ENCODE measurements around the gene ANK2. TPM values are rescaled to one million over a fixed set of nuclear protein-coding genes. Genes with fewer than 3 reads are reported as not detected.

ANK2 gene
- total and polyA plus RNA-seq, 4 donors, result 0.32 to 2.2 (median 1.0) TPM

DNA sequence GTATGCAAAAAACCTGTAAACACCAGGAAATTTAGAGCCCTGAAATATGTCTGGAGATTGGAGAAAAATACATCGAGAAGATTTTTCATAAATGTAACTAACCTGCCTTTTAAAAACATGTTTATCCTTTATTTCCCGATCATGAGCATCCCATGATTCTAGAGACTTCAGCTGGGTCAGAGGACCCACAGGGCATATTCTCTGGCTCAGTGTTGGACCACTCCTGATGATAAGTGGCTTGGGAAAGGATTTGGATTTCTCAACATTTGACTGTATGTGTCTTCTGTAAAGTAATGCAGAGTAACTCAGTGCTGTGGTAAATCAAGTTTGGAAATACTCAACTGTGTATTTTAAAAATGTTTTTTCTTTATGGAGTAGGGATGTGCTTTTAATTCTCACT is 40.0 kb upstream of the ANK2 start:
- DNase-seq (ENCODE audit: low spot score), result no peak
- Histone ChIP-seq H3K9me3 (ENCODE audit: control insufficient read depth in 4 of 4, low read length in 3 of 4) (no peaks in the 10 kb centered on the region), H3K27ac (ENCODE audit: low read depth in 1 of 2, low read length in 2 of 2) (no peak overlapping the region), H3K27me3 (ENCODE audit: control insufficient read depth in 4 of 4, insufficient read depth in 4 of 4, low read length in 3 of 4) (no peaks in the 10 kb centered on the region), H3K36me3 (ENCODE audit: control insufficient read depth in 4 of 4, insufficient read depth in 3 of 4, low read depth in 1 of 4, low read length in 3 of 4) (no peaks in the 10 kb centered on the region), H3K4me3 (ENCODE audit: low read depth in 1 of 3, low read length in 3 of 3) (no peak overlapping the region), H3K9ac (ENCODE audit: low read depth in 1 of 2, low read length in 2 of 2) (no peak overlapping the region), H3K4me1 (ENCODE audit: control insufficient read depth in 4 of 4, insufficient read depth in 4 of 4, low read length in 3 of 4) (no peaks in the 10 kb centered on the region)
- TF ChIP-seq, protein P1, sequence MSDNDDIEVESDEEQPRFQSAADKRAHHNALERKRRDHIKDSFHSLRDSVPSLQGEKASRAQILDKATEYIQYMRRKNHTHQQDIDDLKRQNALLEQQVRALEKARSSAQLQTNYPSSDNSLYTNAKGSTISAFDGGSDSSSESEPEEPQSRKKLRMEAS (IDR thresholded peaks at IDR 0.05), result no peak
- TF ChIP-seq, protein P2, sequence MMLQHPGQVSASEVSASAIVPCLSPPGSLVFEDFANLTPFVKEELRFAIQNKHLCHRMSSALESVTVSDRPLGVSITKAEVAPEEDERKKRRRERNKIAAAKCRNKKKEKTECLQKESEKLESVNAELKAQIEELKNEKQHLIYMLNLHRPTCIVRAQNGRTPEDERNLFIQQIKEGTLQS (IDR thresholded peaks at IDR 0.05), result no peak
- TF ChIP-seq FOXA2 (IDR thresholded peaks at IDR 0.05), result no peak
- TF ChIP-seq, protein P3, sequence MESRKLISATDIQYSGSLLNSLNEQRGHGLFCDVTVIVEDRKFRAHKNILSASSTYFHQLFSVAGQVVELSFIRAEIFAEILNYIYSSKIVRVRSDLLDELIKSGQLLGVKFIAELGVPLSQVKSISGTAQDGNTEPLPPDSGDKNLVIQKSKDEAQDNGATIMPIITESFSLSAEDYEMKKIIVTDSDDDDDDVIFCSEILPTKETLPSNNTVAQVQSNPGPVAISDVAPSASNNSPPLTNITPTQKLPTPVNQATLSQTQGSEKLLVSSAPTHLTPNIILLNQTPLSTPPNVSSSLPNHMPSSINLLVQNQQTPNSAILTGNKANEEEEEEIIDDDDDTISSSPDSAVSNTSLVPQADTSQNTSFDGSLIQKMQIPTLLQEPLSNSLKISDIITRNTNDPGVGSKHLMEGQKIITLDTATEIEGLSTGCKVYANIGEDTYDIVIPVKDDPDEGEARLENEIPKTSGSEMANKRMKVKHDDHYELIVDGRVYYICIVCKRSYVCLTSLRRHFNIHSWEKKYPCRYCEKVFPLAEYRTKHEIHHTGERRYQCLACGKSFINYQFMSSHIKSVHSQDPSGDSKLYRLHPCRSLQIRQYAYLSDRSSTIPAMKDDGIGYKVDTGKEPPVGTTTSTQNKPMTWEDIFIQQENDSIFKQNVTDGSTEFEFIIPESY (IDR thresholded peaks at IDR 0.05), result no peak
- no peak for TF ChIP-seq HNF4A (conservative IDR thresholded peaks at IDR 0.05)
- TF ChIP-seq JUND (IDR thresholded peaks at IDR 0.05), result no peak
- TF ChIP-seq HNF4G (IDR thresholded peaks at IDR 0.05), result no peak
- TF ChIP-seq, protein P4, sequence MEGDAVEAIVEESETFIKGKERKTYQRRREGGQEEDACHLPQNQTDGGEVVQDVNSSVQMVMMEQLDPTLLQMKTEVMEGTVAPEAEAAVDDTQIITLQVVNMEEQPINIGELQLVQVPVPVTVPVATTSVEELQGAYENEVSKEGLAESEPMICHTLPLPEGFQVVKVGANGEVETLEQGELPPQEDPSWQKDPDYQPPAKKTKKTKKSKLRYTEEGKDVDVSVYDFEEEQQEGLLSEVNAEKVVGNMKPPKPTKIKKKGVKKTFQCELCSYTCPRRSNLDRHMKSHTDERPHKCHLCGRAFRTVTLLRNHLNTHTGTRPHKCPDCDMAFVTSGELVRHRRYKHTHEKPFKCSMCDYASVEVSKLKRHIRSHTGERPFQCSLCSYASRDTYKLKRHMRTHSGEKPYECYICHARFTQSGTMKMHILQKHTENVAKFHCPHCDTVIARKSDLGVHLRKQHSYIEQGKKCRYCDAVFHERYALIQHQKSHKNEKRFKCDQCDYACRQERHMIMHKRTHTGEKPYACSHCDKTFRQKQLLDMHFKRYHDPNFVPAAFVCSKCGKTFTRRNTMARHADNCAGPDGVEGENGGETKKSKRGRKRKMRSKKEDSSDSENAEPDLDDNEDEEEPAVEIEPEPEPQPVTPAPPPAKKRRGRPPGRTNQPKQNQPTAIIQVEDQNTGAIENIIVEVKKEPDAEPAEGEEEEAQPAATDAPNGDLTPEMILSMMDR (IDR thresholded peaks at IDR 0.05; ENCODE audit: low read depth, low read length, missing input control), result no peak
- TF ChIP-seq FOXA1 (IDR thresholded peaks at IDR 0.05), result no peak
- no peak for TF ChIP-seq YY1 (IDR thresholded peaks at IDR 0.05)
- no peak for TF ChIP-seq RAD21 (IDR thresholded peaks at IDR 0.05)
- TF ChIP-seq, protein P5, sequence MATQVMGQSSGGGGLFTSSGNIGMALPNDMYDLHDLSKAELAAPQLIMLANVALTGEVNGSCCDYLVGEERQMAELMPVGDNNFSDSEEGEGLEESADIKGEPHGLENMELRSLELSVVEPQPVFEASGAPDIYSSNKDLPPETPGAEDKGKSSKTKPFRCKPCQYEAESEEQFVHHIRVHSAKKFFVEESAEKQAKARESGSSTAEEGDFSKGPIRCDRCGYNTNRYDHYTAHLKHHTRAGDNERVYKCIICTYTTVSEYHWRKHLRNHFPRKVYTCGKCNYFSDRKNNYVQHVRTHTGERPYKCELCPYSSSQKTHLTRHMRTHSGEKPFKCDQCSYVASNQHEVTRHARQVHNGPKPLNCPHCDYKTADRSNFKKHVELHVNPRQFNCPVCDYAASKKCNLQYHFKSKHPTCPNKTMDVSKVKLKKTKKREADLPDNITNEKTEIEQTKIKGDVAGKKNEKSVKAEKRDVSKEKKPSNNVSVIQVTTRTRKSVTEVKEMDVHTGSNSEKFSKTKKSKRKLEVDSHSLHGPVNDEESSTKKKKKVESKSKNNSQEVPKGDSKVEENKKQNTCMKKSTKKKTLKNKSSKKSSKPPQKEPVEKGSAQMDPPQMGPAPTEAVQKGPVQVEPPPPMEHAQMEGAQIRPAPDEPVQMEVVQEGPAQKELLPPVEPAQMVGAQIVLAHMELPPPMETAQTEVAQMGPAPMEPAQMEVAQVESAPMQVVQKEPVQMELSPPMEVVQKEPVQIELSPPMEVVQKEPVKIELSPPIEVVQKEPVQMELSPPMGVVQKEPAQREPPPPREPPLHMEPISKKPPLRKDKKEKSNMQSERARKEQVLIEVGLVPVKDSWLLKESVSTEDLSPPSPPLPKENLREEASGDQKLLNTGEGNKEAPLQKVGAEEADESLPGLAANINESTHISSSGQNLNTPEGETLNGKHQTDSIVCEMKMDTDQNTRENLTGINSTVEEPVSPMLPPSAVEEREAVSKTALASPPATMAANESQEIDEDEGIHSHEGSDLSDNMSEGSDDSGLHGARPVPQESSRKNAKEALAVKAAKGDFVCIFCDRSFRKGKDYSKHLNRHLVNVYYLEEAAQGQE (IDR thresholded peaks at IDR 0.05), result no peak
- TF ChIP-seq RXRA (IDR thresholded peaks at IDR 0.05), result no peak
- TF ChIP-seq GABPA (IDR thresholded peaks at IDR 0.05 in 1 of 2, conservative IDR thresholded peaks at IDR 0.05 in 1 of 2), result no peak
- TF ChIP-seq TAF1 (conservative IDR thresholded peaks at IDR 0.05), result no peak
- no peak for TF ChIP-seq EGR1 (IDR thresholded peaks at IDR 0.05; ENCODE audit: low read depth in 2 of 2)
- TF ChIP-seq SP1 (IDR thresholded peaks at IDR 0.05), result no peak
- no peak for TF ChIP-seq NR2F2 (IDR thresholded peaks at IDR 0.05)
- 88% methylated on average over 2 of the region's 2 CpGs for WGBS

All from liver (tissue), 9 donors.